ENCODE results near the gene TBRG1. TPM values are rescaled to one million over a fixed set of nuclear protein-coding genes. Genes with fewer than 3 reads are reported as not detected.

TBRG1 gene
- total RNA-seq, 3 donors from 2014 or later, result 34.7 to 49.0 (median 34.9) TPM

GRCh38 chr11:124640666-124641065, 18.0 kb downstream of the TBRG1 start:
- Histone ChIP-seq H3K9me3 (no peaks in the 10 kb centered on the region), H3K4me1 (no peaks in the 10 kb centered on the region), H3K36me3 (no peaks in the 10 kb centered on the region), H3K4me3 (no peak overlapping the region), H3K27ac (no peak overlapping the region), H3K27me3 (no peaks in the 10 kb centered on the region)
- no peak for DNase-seq (ENCODE audit: low spot score in 2 of 2)
- TF ChIP-seq CTCF (IDR thresholded peaks at IDR 0.05) (no peak), POLR2AphosphoS5 (IDR thresholded peaks at IDR 0.05) (no peak), POLR2A (IDR thresholded peaks at IDR 0.05) (no peak)
- intact Hi-C loops (cut with DNase I; ENCODE audit: low total_unique reads), result no loop called here

- intact Hi-C loops (cut with DNase I; ENCODE audit: low total_unique reads), result no loop called here
- H3K4me3 ChIP-seq, result no peak overlapping the region
Observed at GRCh38 chr11:124642628-124643027, 20.0 kb downstream of the TBRG1 start.

GRCh38 chr11:124643042-124643604, 20.5 kb downstream of the TBRG1 start:
- Histone ChIP-seq H3K4me1 (no peaks in the 10 kb centered on the region), H3K4me3 (no peak overlapping the region), H3K9me3 (no peaks in the 10 kb centered on the region), H3K27ac (no peak overlapping the region), H3K27me3 (no peaks in the 10 kb centered on the region), H3K36me3 (no peaks in the 10 kb centered on the region)
- intact Hi-C loops (cut with DNase I; ENCODE audit: low total_unique reads), result no loop called here
- DNase-seq (ENCODE audit: low spot score in 2 of 2), result no peak
- TF ChIP-seq POLR2A (IDR thresholded peaks at IDR 0.05) (no peak), CTCF (IDR thresholded peaks at IDR 0.05) (no peak), POLR2AphosphoS5 (IDR thresholded peaks at IDR 0.05) (no peak)

More at GRCh38 chr11:124642628-124643027, 20.0 kb downstream of the TBRG1 start:
- TF ChIP-seq POLR2AphosphoS5 (IDR thresholded peaks at IDR 0.05) (no peak), CTCF (IDR thresholded peaks at IDR 0.05) (no peak), POLR2A (IDR thresholded peaks at IDR 0.05) (no peak)
- no peaks in the 10 kb centered on the region for H3K9me3 ChIP-seq
- no peak for DNase-seq (ENCODE audit: low spot score in 2 of 2)
- H3K36me3 ChIP-seq, result no peaks in the 10 kb centered on the region
- H3K4me1 ChIP-seq, result no peaks in the 10 kb centered on the region
- no peak overlapping the region for H3K27ac ChIP-seq
- no peaks in the 10 kb centered on the region for H3K27me3 ChIP-seq

- H3K36me3 ChIP-seq, result no peaks in the 10 kb centered on the region
- no peaks in the 10 kb centered on the region for H3K4me1 ChIP-seq
- no peak overlapping the region for H3K4me3 ChIP-seq
- DNase-seq (ENCODE audit: low spot score in 2 of 2), result no peak
- H3K27me3 ChIP-seq, result no peaks in the 10 kb centered on the region
- H3K9me3 ChIP-seq, result no peaks in the 10 kb centered on the region
- intact Hi-C loops (cut with DNase I; ENCODE audit: low total_unique reads), result no loop called here
- TF ChIP-seq POLR2A (IDR thresholded peaks at IDR 0.05), result no peak
- TF ChIP-seq POLR2AphosphoS5 (IDR thresholded peaks at IDR 0.05), result no peak
- no peak for TF ChIP-seq CTCF (IDR thresholded peaks at IDR 0.05)
- H3K27ac ChIP-seq, result no peak overlapping the region
Observed at GRCh38 chr11:124643605-124644425, 21.2 kb downstream of the TBRG1 start.

Measured in breast epithelium (tissue), 4 donors.